ENCODE measurements around the gene CAPNS1.

Gene CAPNS1

GRCh38 chr19:36149673-36150406 lies 10.0 kb downstream of the CAPNS1 start:
- no peak overlapping the region for H3K4me3 ChIP-seq (ENCODE audit: low read depth, low read length)
- no peak for DNase-seq (ENCODE audit: low read depth)
- no peak for TF ChIP-seq CTCF (IDR thresholded peaks at IDR 0.05; ENCODE audit: low read depth, low read length, missing control alignments)
- in situ Hi-C loops (cut with HindIII; ENCODE audit: low sequenced_read_pairs): no loop called here

DNA sequence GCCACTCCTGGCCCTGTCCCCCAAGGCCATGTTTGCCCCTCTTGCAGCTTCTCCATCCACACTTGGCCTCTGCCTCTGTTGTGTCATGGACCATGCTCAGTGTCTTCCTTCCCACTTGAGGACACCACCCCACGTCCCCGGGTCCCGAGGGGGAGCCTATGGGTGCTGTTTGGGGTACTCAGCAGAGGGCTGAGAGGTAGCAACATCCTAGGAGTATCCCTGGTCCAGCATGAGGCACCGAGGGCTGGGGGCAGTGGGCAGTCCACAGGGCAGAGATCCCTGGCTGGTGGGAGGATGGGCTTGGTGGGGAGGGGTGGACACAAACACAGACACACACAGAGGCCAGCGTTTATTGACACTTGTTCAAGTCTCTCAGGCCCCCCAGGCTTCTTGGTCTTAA lies 10.7 kb downstream of the CAPNS1 start:
- H3K4me3 ChIP-seq (ENCODE audit: low read depth, low read length): no peak overlapping the region
- in situ Hi-C loops (cut with HindIII; ENCODE audit: low sequenced_read_pairs): no loop called here
- no peak for DNase-seq (ENCODE audit: low read depth)
- TF ChIP-seq CTCF (IDR thresholded peaks at IDR 0.05; ENCODE audit: low read depth, low read length, missing control alignments): no peak

DNA sequence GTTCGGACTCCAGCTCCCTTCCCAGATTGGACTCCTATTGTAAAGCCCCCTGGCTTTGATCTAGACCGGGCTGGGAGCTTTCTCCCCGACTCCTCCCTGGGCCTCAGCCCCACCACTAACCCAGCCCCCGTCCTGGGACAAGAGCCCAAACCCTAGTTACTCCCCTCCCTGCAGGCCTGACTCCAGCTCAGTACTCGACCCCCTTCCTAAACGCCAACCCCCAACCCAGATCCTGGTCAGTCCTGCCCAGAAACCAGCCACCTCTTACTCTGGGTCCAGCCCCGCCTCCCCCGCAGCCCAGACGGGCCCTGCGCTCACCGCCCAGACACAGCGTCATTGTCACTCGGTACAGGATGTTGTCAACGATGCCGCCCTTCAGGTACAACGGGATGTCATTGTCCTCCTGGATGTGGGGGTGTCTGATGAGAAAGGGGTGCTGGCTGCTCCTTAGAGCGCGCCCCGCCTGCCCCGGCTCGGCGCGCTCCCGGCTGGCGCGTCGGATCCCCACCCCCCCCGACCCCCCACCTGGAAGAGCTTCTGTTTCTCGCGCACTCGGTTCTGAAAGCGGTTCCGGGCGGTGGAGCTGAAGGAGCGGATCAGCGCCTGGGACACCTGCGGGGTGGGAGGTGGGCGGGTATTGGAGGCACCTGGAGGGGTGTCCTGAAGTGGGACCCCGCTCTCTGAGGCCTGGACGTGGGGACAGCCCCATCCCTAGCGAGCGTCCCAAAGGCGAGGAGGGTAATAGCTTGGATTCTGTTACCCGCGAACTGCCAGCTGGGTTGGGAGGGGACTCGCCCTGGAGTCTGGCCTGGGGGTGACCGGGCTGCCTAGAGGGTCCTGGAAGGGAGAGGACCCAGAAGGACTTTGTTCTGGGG lies 11.5 kb downstream of the CAPNS1 start:
- in situ Hi-C loops (cut with HindIII; ENCODE audit: low sequenced_read_pairs): no loop called here
- H3K4me3 ChIP-seq (ENCODE audit: low read depth, low read length): no peak overlapping the region
- no peak for TF ChIP-seq CTCF (IDR thresholded peaks at IDR 0.05; ENCODE audit: low read depth, low read length, missing control alignments)
- no peak for DNase-seq (ENCODE audit: low read depth)

DNA sequence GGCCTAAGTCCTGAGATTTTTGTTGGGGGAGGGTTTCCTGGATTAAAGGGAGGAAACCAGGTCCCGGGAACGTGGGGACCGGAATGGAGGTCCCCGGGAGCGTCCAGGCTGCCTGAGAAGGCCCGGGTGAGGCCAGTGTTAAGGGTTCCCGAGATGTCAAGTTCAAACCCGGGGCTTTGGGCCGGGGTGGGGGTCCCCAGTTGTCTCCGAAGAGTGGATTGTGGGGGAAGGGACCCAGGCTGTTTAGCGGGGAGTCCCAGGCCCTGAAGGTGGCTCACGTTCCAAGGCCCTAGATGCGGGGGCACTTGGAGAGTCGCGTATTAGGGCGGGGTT lies 12.1 kb downstream of the CAPNS1 start:
- in situ Hi-C loops (cut with HindIII; ENCODE audit: low sequenced_read_pairs): no loop called here
- DNase-seq (ENCODE audit: low read depth): no peak
- no peak for TF ChIP-seq CTCF (IDR thresholded peaks at IDR 0.05; ENCODE audit: low read depth, low read length, missing control alignments)
- H3K4me3 ChIP-seq (ENCODE audit: low read depth, low read length): no peak overlapping the region

GRCh38 chr19:36152352-36153091 lies 12.7 kb downstream of the CAPNS1 start, which contains the start of gene COX7A1:
COX7A1 (minus strand) TSS chr19:36152447; CDS start chr19:36152407, 40 bp downstream.
- no peak within 1 kb of the TSS for H3K4me3 ChIP-seq (ENCODE audit: low read depth, low read length)
- in situ Hi-C loops (cut with HindIII; ENCODE audit: low sequenced_read_pairs): no loop called here
- DNase-seq (ENCODE audit: low read depth): no peak
- no peak for TF ChIP-seq CTCF (IDR thresholded peaks at IDR 0.05; ENCODE audit: low read depth, low read length, missing control alignments)

GRCh38 chr19:36153126-36153525 lies 13.3 kb downstream of the CAPNS1 start:
- TF ChIP-seq CTCF (IDR thresholded peaks at IDR 0.05; ENCODE audit: low read depth, low read length, missing control alignments): no peak
- H3K4me3 ChIP-seq (ENCODE audit: low read depth, low read length): no peak overlapping the region
- DNase-seq (ENCODE audit: low read depth): no peak
- in situ Hi-C loops (cut with HindIII; ENCODE audit: low sequenced_read_pairs): no loop called here
